Measurements from ENCODE around the gene ZWINT.

DNA sequence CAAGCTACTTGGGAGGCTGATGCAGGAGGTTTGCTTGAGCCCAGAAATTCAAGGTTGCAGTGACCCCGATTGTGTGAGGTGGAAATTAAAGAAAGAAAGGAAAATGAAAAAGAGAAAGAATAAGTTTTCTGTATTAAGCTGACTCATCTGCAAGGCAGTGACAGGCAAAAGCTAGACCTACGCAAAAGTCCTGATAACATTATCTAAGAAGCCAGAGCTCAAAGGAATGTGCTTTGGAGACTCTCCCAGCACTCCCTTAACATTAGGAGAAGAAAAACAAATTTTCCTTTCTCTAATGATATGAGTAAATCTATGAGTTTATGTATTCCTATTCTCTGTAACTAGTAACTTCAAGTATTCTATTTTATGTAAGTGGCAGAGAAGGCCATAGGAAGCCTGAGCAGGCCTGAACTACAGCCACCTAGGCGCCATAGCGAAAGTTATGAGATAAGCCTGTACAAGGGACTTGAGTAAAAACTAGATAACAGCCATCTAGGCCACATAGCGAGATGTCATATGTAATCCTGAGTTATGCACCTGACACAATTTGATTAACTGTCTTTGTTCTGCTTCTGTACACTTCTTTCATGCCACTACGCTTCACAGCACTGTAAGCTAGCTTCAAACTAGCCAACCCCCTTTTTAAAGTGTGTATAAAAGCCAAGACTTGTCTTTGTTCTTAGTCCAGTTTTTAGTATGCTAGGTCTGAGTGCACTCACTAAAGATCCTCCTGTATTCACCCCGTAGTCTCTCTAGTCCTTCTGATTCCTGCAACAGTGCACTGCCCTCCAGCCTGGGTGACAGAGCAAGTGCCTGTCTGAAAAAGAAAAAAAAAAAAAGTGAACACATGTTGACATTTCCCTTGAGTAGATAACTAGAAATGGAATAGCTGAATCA, 9.4 kb upstream of the ZWINT start:
- TF ChIP-seq, protein P1, sequence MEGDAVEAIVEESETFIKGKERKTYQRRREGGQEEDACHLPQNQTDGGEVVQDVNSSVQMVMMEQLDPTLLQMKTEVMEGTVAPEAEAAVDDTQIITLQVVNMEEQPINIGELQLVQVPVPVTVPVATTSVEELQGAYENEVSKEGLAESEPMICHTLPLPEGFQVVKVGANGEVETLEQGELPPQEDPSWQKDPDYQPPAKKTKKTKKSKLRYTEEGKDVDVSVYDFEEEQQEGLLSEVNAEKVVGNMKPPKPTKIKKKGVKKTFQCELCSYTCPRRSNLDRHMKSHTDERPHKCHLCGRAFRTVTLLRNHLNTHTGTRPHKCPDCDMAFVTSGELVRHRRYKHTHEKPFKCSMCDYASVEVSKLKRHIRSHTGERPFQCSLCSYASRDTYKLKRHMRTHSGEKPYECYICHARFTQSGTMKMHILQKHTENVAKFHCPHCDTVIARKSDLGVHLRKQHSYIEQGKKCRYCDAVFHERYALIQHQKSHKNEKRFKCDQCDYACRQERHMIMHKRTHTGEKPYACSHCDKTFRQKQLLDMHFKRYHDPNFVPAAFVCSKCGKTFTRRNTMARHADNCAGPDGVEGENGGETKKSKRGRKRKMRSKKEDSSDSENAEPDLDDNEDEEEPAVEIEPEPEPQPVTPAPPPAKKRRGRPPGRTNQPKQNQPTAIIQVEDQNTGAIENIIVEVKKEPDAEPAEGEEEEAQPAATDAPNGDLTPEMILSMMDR (IDR thresholded peaks at IDR 0.05): no peak
- TF ChIP-seq POLR2AphosphoS5 (IDR thresholded peaks at IDR 0.05) (no peak), EP300 (IDR thresholded peaks at IDR 0.05; ENCODE audit: low read depth) (no peak)

All from transverse colon (tissue), 4 donors.